Mesenchymal stem cell (in vitro differentiated cells and primary cell): ENCODE data around the gene PHACTR2.

Experiments used
- DNase-seq: peaks from one replicate; pipeline ENCODE4 v3.0.0-alpha.2; 2013
- H2AFZ ChIP-seq: one replicate; pipeline ENCODE4 v1.6.1; 2013; ENCODE audit warnings: low read depth, mild to moderate bottlenecking, control low read depth, inconsistent platforms, low read length, moderate library complexity
- H2AK5ac ChIP-seq: 2 replicates; pipeline ENCODE4 v1.6.1; 2013; ENCODE audit warnings: low read length, moderate library complexity, mild to moderate bottlenecking, inconsistent platforms; ENCODE audit not compliant: severe bottlenecking
- H2BK120ac ChIP-seq: one replicate; pipeline ENCODE4 v1.6.1; 2013; ENCODE audit warnings: low read depth, mild to moderate bottlenecking, inconsistent platforms, low read length, moderate library complexity
- H2BK12ac ChIP-seq, 2 experiments: one replicate each; pipeline ENCODE4 v1.6.1; 2013; ENCODE audit warnings: inconsistent platforms in 2 of 2, low read length in 2 of 2, mild to moderate bottlenecking in 2 of 2, moderate library complexity in 2 of 2, control low read depth in 1 of 2
- H2BK15ac ChIP-seq: one replicate; pipeline ENCODE4 v1.6.1; 2013; ENCODE audit warnings: mild to moderate bottlenecking, low read depth, inconsistent platforms; ENCODE audit not compliant: poor library complexity, severe bottlenecking
- H2BK5ac ChIP-seq: 2 replicates; pipeline ENCODE4 v1.6.1; 2013; ENCODE audit warnings: low read depth, mild to moderate bottlenecking, low read length, control low read depth, inconsistent platforms; ENCODE audit not compliant: poor library complexity, severe bottlenecking
- H3K14ac ChIP-seq, 2 experiments: one replicate each; pipeline ENCODE4 v1.6.1; 2013; ENCODE audit warnings: inconsistent platforms in 2 of 2, low read length in 2 of 2, control low read depth in 1 of 2, mild to moderate bottlenecking in 1 of 2, moderate library complexity in 1 of 2
- H3K18ac ChIP-seq, 2 experiments: one replicate each; pipeline ENCODE4 v1.6.1; 2013; ENCODE audit warnings: inconsistent platforms in 2 of 2, low read length in 2 of 2, control low read depth in 1 of 2, low read depth in 1 of 2, mild to moderate bottlenecking in 1 of 2
- H3K23ac ChIP-seq, 2 experiments: one replicate each; pipeline ENCODE4 v1.6.1; 2013; ENCODE audit warnings: inconsistent platforms in 2 of 2, low read length in 2 of 2, mild to moderate bottlenecking in 2 of 2, moderate library complexity in 2 of 2, control low read depth in 1 of 2
- H3K27ac ChIP-seq: 2 replicates; pipeline ENCODE4 v1.5.1; 2013; ENCODE audit warnings: mild to moderate bottlenecking, moderate library complexity, low read length, control low read depth, inconsistent platforms; ENCODE audit not compliant: poor library complexity, severe bottlenecking
- H3K27me3 ChIP-seq, 2 experiments: 2 replicates each; pipeline versions ENCODE4 v1.6.1 to v1.7.0; 2013; ENCODE audit warnings: low read length in 2 of 2, mild to moderate bottlenecking in 2 of 2, moderate library complexity in 2 of 2, control low read depth in 1 of 2, inconsistent platforms in 1 of 2; ENCODE audit not compliant: control insufficient read depth in 1 of 2, insufficient read depth in 1 of 2
- H3K36me3 ChIP-seq, 2 experiments: 2 replicates each; pipeline versions ENCODE4 v1.6.1 to v1.7.0; 2013; ENCODE audit warnings: low read length in 2 of 2, control low read depth in 1 of 2, inconsistent platforms in 1 of 2, low read depth in 1 of 2, mild to moderate bottlenecking in 1 of 2; ENCODE audit not compliant: insufficient read depth in 2 of 2, control insufficient read depth in 1 of 2
- H3K4ac ChIP-seq, 2 experiments: one replicate each; pipeline ENCODE4 v1.6.1; 2013; ENCODE audit warnings: inconsistent platforms in 2 of 2, low read length in 2 of 2, mild to moderate bottlenecking in 2 of 2, moderate library complexity in 2 of 2, control low read depth in 1 of 2, low read depth in 1 of 2
- H3K4me1 ChIP-seq: 2 replicates; pipeline ENCODE4 v1.6.1; 2013; ENCODE audit warnings: low read depth, low read length, control low read depth; ENCODE audit not compliant: control insufficient read depth, insufficient read depth
- H3K4me2 ChIP-seq: 2 replicates; pipeline ENCODE4 v1.6.1; 2013; ENCODE audit warnings: low read length, mild to moderate bottlenecking, inconsistent platforms; ENCODE audit not compliant: poor library complexity, severe bottlenecking
- H3K4me3 ChIP-seq, 2 experiments: 2 replicates each; pipeline versions ENCODE4 v1.5.1 to v1.7.0; 2013; ENCODE audit warnings: low read length in 2 of 2, mild to moderate bottlenecking in 2 of 2, control low read depth in 1 of 2, low read depth in 1 of 2; ENCODE audit not compliant: insufficient read depth in 1 of 2
- H3K79me1 ChIP-seq: replicated peaks from 2 replicates; pipeline ENCODE4 v1.6.1; 2013; ENCODE audit warnings: mild to moderate bottlenecking, control low read depth, low read length, inconsistent platforms; ENCODE audit not compliant: poor library complexity, severe bottlenecking
- H3K9ac ChIP-seq: 2 replicates; pipeline ENCODE4 v1.7.0; 2013; ENCODE audit warnings: mild to moderate bottlenecking, low read length, moderate library complexity
- H3K9me3 ChIP-seq: 2 replicates; pipeline ENCODE4 v1.7.0; 2013; ENCODE audit warnings: mild to moderate bottlenecking, low read length; ENCODE audit not compliant: control insufficient read depth
- H4K8ac ChIP-seq: one replicate; pipeline ENCODE4 v1.6.1; 2013; ENCODE audit warnings: inconsistent platforms, mild to moderate bottlenecking, low read length, moderate library complexity
- H4K91ac ChIP-seq: one replicate; pipeline ENCODE4 v1.6.1; 2013; ENCODE audit warnings: mild to moderate bottlenecking, low read length, inconsistent platforms
- WGBS: methylation state at CpG from one replicate; pipeline ENCODE4 v1.1.7; 2013; ENCODE audit warnings: mixed read lengths; 5-methylcytosine and 5-hydroxymethylcytosine counted together

Gene PHACTR2

DNA sequence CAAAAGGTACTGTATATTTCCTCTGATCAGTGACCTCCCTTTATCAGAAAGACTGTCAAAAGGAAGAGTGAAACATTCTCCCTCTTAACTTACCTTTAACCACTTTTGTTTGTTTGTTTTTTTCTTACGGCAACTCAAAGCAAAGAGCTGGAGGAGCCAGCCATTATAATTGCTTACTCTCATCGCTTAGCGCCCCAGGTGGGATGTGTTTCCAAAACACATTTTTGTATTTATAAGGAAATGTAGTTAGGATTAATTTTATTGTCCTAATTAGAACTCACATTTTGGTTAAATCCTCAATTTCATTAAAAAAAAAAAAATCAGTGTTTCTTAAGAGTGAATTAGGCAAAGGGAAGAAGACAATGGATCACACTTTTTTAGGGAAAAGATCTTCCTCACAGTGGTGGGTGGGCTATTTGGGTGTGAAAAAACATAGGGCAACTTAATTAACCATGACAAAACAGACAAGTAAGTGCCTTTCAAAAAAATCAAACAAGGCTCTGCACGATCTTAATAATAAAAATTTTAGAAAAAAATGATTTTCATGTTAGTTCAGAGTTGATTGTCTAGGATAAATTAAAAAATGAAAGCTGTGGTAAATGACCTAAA lies 1.2 kb upstream of the PHACTR2 start:
- H3K4me1 ChIP-seq: peaks cover 4% of the 10 kb centered on the region

GRCh38 chr6:143677577-143677890 lies 231 bp upstream of the PHACTR2 start:
- no peak overlapping the region for H3K27ac ChIP-seq
- 0% methylated on average over 5 of the region's 9 CpGs for WGBS
- H3K4me3 ChIP-seq: peak overlapping the region; percentile 92 to 96
- no peak overlapping the region for H2AK5ac ChIP-seq
- H3K9ac ChIP-seq: peak overlapping the region; percentile 99
- H3K27me3 ChIP-seq: no peaks in the 10 kb centered on the region
- H3K18ac ChIP-seq: peak overlapping the region in 1 of 2 experiments; percentile 97
- no peak overlapping the region for H4K8ac ChIP-seq
- H3K36me3 ChIP-seq: no peaks in the 10 kb centered on the region
- peak overlapping the region; percentile 98 for H2BK120ac ChIP-seq
- H3K4me1 ChIP-seq: peaks cover 4% of the 10 kb centered on the region
- H3K14ac ChIP-seq: no peak overlapping the region
- no peak for DNase-seq
- no peak overlapping the region for H2BK12ac ChIP-seq
- H2BK15ac ChIP-seq: no peak overlapping the region
- H4K91ac ChIP-seq: no peak overlapping the region
- no peak overlapping the region for H3K23ac ChIP-seq
- H2AFZ ChIP-seq: no peak overlapping the region
- H3K79me1 ChIP-seq: peaks cover 5% of the 10 kb centered on the region
- H3K4ac ChIP-seq: no peak overlapping the region
- peak overlapping the region; percentile 56 for H3K4me2 ChIP-seq
- H2BK5ac ChIP-seq: no peak overlapping the region
- H3K9me3 ChIP-seq: peaks cover 7% of the 10 kb centered on the region

More for the DNA sequence above, 1.2 kb upstream of the PHACTR2 start:
- Histone ChIP-seq H2AK5ac (no peak overlapping the region), H3K4ac (no peak overlapping the region), H3K23ac (no peak overlapping the region), H3K9me3 (no peaks in the 10 kb centered on the region), H3K27ac (no peak overlapping the region), H3K36me3 (no peaks in the 10 kb centered on the region), H3K9ac (peak overlapping the region; percentile 99), H4K8ac (no peak overlapping the region), H3K14ac (no peak overlapping the region), H2BK120ac (no peak overlapping the region), H3K27me3 (no peaks in the 10 kb centered on the region), H3K4me2 (no peak overlapping the region), H3K4me3 (no peak overlapping the region), H2BK5ac (no peak overlapping the region), H2AFZ (no peak overlapping the region), H4K91ac (no peak overlapping the region), H3K79me1 (peaks cover 2% of the 10 kb centered on the region), H2BK12ac (no peak overlapping the region), H2BK15ac (no peak overlapping the region), H3K18ac (no peak overlapping the region)
- WGBS: 40% methylated on average over 1 of the region's 4 CpGs
- no peak for DNase-seq

DNA sequence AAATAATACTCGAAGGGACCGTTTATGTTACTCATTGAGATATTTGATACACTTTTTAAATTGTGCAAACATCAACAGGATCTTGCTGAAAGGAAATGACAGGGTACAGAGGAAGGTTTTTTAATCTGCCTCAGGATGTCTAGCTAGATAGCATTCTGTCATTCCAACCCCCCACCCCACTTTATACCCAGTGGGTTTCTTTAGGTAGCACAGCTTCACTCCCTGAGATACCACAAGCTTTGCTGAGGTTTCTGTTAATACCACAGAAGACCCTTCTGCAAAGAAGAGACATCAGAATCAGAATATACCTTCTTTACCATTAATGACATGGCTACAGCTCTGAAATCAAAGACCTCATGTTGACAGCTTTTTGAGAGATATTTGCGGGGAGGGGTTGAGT lies 1.3 kb downstream of the PHACTR2 start:
- DNase-seq: no peak
- 19% methylated on average over 1 of the region's 3 CpGs for WGBS
- H2BK15ac ChIP-seq: no peak overlapping the region

DNA sequence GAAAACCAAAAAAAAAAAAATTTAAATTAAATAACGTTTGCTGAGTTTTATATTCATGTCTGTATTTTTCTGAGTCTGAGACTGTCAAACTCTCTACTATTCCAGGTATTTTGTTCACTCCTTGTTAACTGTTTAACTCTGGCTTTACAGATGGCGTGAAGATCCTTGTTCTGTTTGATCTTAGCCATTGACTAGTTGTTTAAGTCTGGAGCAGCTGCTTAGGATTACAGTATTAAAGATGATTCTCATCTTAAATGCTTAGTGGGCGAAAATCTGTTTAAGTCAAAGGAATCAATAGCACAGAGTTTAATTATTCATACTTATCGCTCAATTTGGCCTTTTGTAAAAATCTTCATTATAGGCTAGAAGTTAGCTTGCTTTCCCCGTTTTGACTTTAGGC lies 2.4 kb downstream of the PHACTR2 start:
- Histone ChIP-seq H4K91ac (no peak overlapping the region), H4K8ac (no peak overlapping the region), H2BK5ac (no peak overlapping the region), H3K27ac (no peak overlapping the region), H2BK15ac (no peak overlapping the region), H3K9ac (peak overlapping the region; percentile 99), H3K4me1 (no peaks in the 10 kb centered on the region), H2BK120ac (no peak overlapping the region), H3K14ac (no peak overlapping the region), H3K36me3 (no peaks in the 10 kb centered on the region), H3K27me3 (no peaks in the 10 kb centered on the region), H3K9me3 (peaks cover 15% of the 10 kb centered on the region), H2AFZ (no peak overlapping the region), H3K23ac (no peak overlapping the region), H3K4me2 (no peak overlapping the region), H3K4ac (no peak overlapping the region), H3K79me1 (peaks cover 15% of the 10 kb centered on the region), H3K4me3 (peak overlapping the region in 1 of 2 experiments; percentile 92), H2AK5ac (no peak overlapping the region), H2BK12ac (no peak overlapping the region), H3K18ac (no peak overlapping the region)
- DNase-seq: no peak
- WGBS: 100% methylated on average over 2 of the region's 5 CpGs

More for the DNA sequence above, 1.3 kb downstream of the PHACTR2 start:
- Histone ChIP-seq H3K4me1 (no peaks in the 10 kb centered on the region), H2BK5ac (no peak overlapping the region), H3K23ac (no peak overlapping the region), H3K27me3 (no peaks in the 10 kb centered on the region), H3K79me1 (peaks cover 11% of the 10 kb centered on the region), H3K4ac (no peak overlapping the region), H3K4me3 (peak overlapping the region in 1 of 2 experiments; percentile 92), H2BK12ac (no peak overlapping the region), H3K9ac (peak overlapping the region; percentile 99), H4K8ac (no peak overlapping the region), H3K27ac (no peak overlapping the region), H3K36me3 (no peaks in the 10 kb centered on the region), H2AK5ac (no peak overlapping the region), H3K14ac (no peak overlapping the region), H3K9me3 (peaks cover 15% of the 10 kb centered on the region), H4K91ac (no peak overlapping the region), H2AFZ (no peak overlapping the region), H3K4me2 (peak overlapping the region; percentile 54), H3K18ac (peak overlapping the region in 1 of 2 experiments; percentile 2), H2BK120ac (no peak overlapping the region)
